Muscle layer of colon (tissue), 2 donors: ENCODE results near the gene TSPAN18.

ENCODE experiments used
- H3K27ac ChIP-seq: one replicate; pipeline ENCODE4 v1.7.0; 2013; ENCODE audit warnings: low read depth, mild to moderate bottlenecking, low read length, moderate library complexity
- H3K27me3 ChIP-seq, 2 donors: one replicate each; pipeline ENCODE4 v1.7.0; 2013; ENCODE audit warnings: low read length in 2 of 2, mild to moderate bottlenecking in 2 of 2; ENCODE audit not compliant: insufficient read depth in 2 of 2, control insufficient read depth in 1 of 2
- H3K36me3 ChIP-seq: one replicate; pipeline ENCODE4 v1.7.0; 2013; ENCODE audit warnings: mild to moderate bottlenecking, low read length; ENCODE audit not compliant: insufficient read depth
- H3K4me1 ChIP-seq: one replicate; pipeline ENCODE4 v1.7.0; 2013; ENCODE audit warnings: mild to moderate bottlenecking, low read length; ENCODE audit not compliant: insufficient read depth
- H3K4me3 ChIP-seq, 2 donors: one replicate each; pipeline ENCODE4 v1.7.0; 2013; ENCODE audit warnings: low read length in 2 of 2, low read depth in 1 of 2, mild to moderate bottlenecking in 1 of 2, moderate library complexity in 1 of 2
- H3K9ac ChIP-seq: one replicate; pipeline ENCODE4 v1.7.0; 2013; ENCODE audit warnings: low read length
- H3K9me3 ChIP-seq: one replicate; pipeline ENCODE4 v1.7.0; 2013; ENCODE audit warnings: mild to moderate bottlenecking, low read length
- donor health status: abdominal sarcoma.
- donor health status: Adenocarcinoma of cecum.

TSPAN18 gene

GRCh38 chr11:44774731-44775130 lies 48.0 kb downstream of the TSPAN18 start:
- H3K4me1 ChIP-seq, result peaks cover 78% of the 10 kb centered on the region
- H3K9me3 ChIP-seq, result no peaks in the 10 kb centered on the region
- peak overlapping the region; percentile 22 for H3K9ac ChIP-seq
- H3K36me3 ChIP-seq, result no peaks in the 10 kb centered on the region
- peak overlapping the region; percentile 81 for H3K27ac ChIP-seq
- no peak overlapping the region for H3K4me3 ChIP-seq
- H3K27me3 ChIP-seq, result no peaks in the 10 kb centered on the region

DNA sequence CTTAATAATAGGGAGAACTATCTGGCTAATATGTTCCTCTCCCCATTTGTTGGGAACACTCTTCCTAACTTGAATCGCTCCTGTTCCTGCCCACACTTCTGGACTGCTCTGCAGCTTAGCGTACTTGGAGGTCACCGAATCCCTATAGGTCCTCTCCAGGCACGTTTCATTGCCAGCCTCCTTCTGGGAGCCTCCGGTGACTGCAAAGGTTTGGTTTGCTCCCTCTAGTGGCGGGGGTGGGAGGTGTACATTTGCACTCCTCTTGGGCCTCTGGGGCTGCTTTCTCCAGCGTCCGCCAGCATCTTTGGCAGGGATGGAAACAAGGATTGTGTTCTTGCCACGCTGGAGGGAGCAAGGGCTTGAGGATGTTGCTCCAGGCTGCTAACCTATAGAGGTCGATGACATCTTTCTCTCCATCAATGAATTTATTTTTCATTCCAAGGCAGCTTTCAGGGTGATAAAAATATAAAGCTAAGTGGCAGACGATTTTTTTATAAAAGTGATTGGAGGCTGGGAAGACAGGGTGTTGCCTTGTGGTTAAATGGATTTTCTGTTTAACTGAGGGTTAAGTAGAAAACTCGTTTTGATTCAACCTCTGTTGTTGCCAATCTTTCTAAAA lies 48.7 kb downstream of the TSPAN18 start:
- H3K4me1 ChIP-seq, result peaks cover 75% of the 10 kb centered on the region
- no peak overlapping the region for H3K9ac ChIP-seq
- H3K27me3 ChIP-seq, result no peaks in the 10 kb centered on the region
- no peaks in the 10 kb centered on the region for H3K36me3 ChIP-seq
- H3K27ac ChIP-seq, result peak overlapping the region; percentile 81
- H3K9me3 ChIP-seq, result no peaks in the 10 kb centered on the region
- no peak overlapping the region for H3K4me3 ChIP-seq

- H3K27me3 ChIP-seq, result no peaks in the 10 kb centered on the region
- H3K4me3 ChIP-seq, result no peak overlapping the region
- H3K36me3 ChIP-seq, result no peaks in the 10 kb centered on the region
- no peaks in the 10 kb centered on the region for H3K9me3 ChIP-seq
- peak overlapping the region; percentile 81 for H3K27ac ChIP-seq
- peaks cover 75% of the 10 kb centered on the region for H3K4me1 ChIP-seq
- no peak overlapping the region for H3K9ac ChIP-seq
Measured at GRCh38 chr11:44775985-44776446, 49.3 kb downstream of the TSPAN18 start.

- no peak overlapping the region for H3K9ac ChIP-seq
- H3K4me1 ChIP-seq, result peaks cover 75% of the 10 kb centered on the region
- no peak overlapping the region for H3K4me3 ChIP-seq
Measured at GRCh38 chr11:44776551-44777208, 49.9 kb downstream of the TSPAN18 start.

DNA sequence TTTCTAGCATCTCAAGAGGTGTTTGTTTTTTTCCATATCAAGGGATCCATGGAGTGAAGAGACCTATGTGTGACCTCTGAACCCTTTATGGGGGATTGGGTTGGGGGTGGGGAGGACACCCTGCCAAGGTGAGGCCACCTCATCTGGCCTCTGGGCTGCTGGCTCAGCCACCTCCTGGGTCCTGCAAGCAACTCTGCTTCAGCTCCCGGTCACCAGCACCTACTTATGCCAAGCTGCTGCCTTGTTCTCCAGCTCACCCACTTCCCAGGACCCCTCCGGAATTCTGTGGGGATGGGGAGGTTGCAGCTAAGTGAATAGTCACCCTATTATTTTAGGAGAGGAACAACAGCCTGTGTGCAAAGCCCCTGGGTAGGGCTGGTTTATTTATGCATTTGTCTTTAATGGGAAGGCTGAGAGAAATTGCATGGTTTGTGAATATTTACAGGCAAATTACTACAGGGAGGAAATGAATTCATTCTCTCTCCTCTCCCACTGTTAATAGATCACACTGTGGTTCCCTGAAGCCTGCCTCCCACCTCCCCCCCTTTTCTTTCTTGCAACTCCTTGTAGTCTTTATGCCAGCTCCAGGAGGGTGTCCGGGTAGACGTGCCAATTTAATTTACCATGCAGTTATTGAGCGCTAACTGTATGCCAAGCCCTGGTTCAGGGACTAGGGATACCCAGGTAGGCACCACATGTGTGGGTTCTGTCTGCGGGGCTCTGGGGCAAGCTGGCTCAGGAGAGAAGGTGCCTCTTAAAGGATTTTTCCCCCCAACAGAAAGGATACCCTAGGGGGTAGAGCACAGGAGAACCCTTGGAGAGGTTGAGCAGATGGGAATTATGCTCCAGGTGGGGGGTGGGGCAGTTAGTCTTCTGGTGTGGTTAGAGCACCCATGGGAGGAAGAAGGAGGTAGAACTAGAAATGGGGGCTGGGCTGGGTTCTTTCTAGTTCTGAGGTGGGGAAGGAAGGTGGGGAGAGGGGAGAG lies 50.7 kb downstream of the TSPAN18 start:
- Histone ChIP-seq H3K27ac (peak overlapping the region; percentile 81), H3K36me3 (no peaks in the 10 kb centered on the region), H3K9me3 (no peaks in the 10 kb centered on the region), H3K27me3 (no peaks in the 10 kb centered on the region), H3K4me1 (peaks cover 81% of the 10 kb centered on the region), H3K9ac (no peak overlapping the region), H3K4me3 (no peak overlapping the region)

More at GRCh38 chr11:44776551-44777208, 49.9 kb downstream of the TSPAN18 start:
- Histone ChIP-seq H3K9me3 (no peaks in the 10 kb centered on the region), H3K36me3 (no peaks in the 10 kb centered on the region), H3K27me3 (no peaks in the 10 kb centered on the region), H3K27ac (peak overlapping the region; percentile 81)

DNA sequence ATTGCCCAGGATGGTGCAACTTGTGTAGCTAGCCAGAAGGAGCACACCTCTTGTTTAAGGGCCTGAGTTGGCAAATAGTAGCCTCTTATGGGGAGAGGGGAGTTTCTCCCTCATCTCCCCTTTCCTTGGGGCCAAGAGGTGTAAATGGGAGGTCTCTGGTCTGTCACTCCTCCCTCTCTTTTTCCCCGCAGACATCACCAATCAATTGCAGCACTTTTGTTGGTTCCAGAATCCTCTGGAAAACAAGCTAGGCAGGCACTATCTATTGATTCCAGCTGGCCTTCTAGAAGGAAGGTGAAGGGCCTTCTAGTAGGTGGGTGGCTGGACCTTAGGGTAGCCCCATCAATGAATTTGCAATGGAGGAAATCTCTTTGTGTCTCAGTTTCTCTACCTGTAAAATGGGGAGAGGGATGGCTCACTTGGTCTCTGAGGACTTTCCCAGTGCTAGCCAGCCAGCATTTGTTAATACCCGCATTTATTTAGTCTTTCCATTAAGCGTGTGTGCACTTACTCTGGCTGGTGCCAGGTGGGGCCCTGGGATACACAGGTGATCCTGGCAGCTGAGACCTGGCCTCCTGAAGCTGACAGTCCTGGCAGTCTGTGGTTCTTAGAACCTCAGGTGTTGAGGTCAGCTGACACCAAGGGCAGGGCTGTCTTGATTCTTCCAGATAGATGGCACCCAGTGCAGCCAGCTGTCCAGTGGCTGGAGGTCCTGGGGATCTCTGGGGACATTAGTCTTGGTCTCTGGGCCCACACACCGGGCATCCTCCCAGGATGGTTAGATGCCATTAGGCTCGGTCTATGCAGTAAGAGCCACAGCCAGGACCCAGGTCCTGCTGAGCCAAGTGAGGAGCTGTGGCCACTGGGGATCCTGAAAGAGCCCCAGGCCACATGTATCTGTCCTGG lies 51.7 kb downstream of the TSPAN18 start:
- H3K4me3 ChIP-seq, result no peak overlapping the region
- no peaks in the 10 kb centered on the region for H3K9me3 ChIP-seq
- no peak overlapping the region for H3K27ac ChIP-seq
- peaks cover 73% of the 10 kb centered on the region for H3K4me1 ChIP-seq
- no peaks in the 10 kb centered on the region for H3K36me3 ChIP-seq
- H3K9ac ChIP-seq, result no peak overlapping the region
- no peaks in the 10 kb centered on the region for H3K27me3 ChIP-seq

GRCh38 chr11:44779736-44780520 lies 53.2 kb downstream of the TSPAN18 start:
- Histone ChIP-seq H3K36me3 (no peaks in the 10 kb centered on the region), H3K4me3 (no peak overlapping the region), H3K9me3 (no peaks in the 10 kb centered on the region), H3K4me1 (peaks cover 72% of the 10 kb centered on the region), H3K27me3 (no peaks in the 10 kb centered on the region), H3K9ac (no peak overlapping the region), H3K27ac (no peak overlapping the region)

DNA sequence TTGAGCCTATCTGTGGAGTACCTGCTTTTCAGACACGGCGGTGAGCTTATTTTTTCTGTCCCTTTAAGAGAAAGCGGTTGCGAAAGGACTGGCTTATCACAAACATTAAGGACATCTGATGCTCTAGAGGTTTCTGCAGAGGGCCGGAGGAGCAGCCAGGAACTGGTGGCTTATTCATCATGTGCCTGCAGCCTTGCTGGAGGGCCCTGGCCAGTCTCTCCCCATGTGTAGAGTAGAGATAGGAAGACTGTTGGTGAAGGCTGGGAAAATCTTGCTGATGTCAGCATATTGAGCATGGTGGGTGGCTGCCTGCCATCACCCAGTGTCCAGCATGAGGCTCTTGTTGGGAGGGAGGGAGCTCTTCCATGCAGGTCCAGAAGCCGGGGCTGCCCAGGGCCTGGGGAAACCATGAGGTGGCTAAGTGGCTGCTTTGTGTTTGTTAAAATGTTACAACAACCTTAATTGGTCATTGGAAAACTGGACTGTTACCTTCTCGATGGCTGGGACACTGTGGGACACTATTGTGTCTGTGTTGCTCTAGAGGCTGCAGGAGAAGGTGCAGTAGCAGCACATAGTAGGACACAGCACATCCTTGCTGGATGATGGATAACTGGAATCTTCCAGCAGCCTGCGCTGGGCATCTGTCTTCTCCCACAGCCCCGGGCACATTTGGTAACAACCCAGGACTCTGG lies 54.3 kb downstream of the TSPAN18 start:
- Histone ChIP-seq H3K9ac (no peak overlapping the region), H3K4me1 (peaks cover 72% of the 10 kb centered on the region), H3K36me3 (no peaks in the 10 kb centered on the region), H3K27ac (peak overlapping the region; percentile 76), H3K9me3 (no peaks in the 10 kb centered on the region), H3K4me3 (no peak overlapping the region), H3K27me3 (no peaks in the 10 kb centered on the region)

DNA sequence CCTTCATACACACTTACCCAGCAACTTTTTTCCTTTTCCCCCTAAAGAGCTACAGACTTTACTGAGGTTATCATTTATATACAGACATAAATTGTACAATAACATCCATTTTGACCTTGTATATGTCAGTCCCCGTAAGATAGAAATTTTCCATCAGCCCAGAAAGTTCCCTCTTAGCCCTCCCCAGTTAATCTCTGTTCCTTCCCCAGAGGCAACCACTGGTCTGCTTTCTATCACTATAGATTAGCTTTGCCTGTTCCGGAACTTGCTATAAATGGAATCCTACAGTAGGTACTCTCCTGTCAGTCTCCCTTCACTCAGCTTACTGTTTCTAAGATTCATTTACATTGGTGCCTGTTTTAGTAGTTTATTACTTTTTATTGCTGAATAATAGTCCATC lies 54.9 kb downstream of the TSPAN18 start:
- Histone ChIP-seq H3K36me3 (no peaks in the 10 kb centered on the region), H3K27me3 (no peaks in the 10 kb centered on the region), H3K9me3 (no peaks in the 10 kb centered on the region), H3K4me3 (no peak overlapping the region), H3K9ac (no peak overlapping the region), H3K27ac (peak overlapping the region; percentile 76), H3K4me1 (peaks cover 71% of the 10 kb centered on the region)

DNA sequence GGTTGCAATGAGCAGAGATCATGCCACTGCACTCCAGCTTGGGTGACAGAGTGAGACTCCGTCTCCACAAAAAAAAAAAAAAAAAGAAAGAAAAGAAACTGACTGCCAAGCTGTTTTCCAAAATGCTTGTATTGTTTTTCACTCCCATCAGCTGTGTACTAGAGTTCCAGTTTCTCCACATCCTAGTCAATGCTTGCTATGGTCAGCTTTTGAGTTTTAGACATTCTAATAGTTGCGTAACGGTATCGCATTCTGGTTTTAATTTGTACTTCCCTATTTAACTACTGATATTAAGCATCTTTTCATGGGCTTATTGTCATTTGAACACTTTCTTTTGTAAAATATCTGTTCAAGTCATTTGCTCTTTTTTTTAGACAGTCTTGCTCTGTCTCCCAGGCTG lies 55.7 kb downstream of the TSPAN18 start:
- H3K4me1 ChIP-seq, result peaks cover 71% of the 10 kb centered on the region
- no peak overlapping the region for H3K27ac ChIP-seq
- no peaks in the 10 kb centered on the region for H3K36me3 ChIP-seq
- H3K9me3 ChIP-seq, result no peaks in the 10 kb centered on the region
- no peak overlapping the region for H3K4me3 ChIP-seq
- no peak overlapping the region for H3K9ac ChIP-seq
- no peaks in the 10 kb centered on the region for H3K27me3 ChIP-seq
